ENCODE data around the gene FGF9. TPM values are rescaled to one million over a fixed set of nuclear protein-coding genes. Genes with fewer than 3 reads are reported as not detected.
A peak's percentile ranks its signal among the peaks of the same experiment; 100 is the strongest.

The FGF9 gene
- total RNA-seq, 1 experiment from 2014 or later = 0.11 TPM

DNA sequence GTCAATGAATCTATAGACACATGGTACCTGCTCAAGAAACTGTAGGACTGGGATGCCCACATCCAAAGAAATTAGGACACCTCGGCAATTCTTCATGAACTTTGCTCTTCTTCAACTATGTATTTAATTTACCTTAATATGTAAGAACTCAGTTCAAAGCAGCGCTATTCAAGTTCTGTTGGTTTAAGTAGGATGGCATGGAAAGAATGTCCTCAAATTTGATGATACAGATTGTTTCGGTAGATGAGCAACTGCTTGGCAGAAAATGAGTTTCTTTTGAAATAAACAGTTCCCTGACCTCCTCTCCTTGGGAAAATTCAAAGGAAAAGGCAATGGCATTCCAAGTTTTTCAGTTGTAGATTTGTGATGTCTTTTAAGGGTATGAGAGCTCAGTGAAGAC, 36.7 kb downstream of the FGF9 start:
- Histone ChIP-seq H3K9me3 (ENCODE audit: low read length) (no peaks in the 10 kb centered on the region), H2AFZ (ENCODE audit: low read length) (no peak overlapping the region), H3K4me2 (ENCODE audit: low read depth, low read length, poor library complexity, severe bottlenecking) (no peak overlapping the region), H3K4me1 (ENCODE audit: low read length) (no peaks in the 10 kb centered on the region; the same call in 1 of the 2 replicates), H3K9ac (ENCODE audit: low read length) (no peak overlapping the region), H3K79me2 (ENCODE audit: low read length) (no peaks in the 10 kb centered on the region), H3K9me2 (replicated peaks; ENCODE audit: insufficient read depth, low read length) (no peaks in the 10 kb centered on the region), H3K4me3 (ENCODE audit: low read length) (no peak overlapping the region), H3K27ac (ENCODE audit: low read length) (no peak overlapping the region), H3K27me3 (ENCODE audit: low read length) (peaks cover 8% of the 10 kb centered on the region; the same call in 1 of the 2 replicates), H3K36me3 (ENCODE audit: insufficient read depth, low read length) (no peaks in the 10 kb centered on the region), H4K20me1 (ENCODE audit: insufficient read depth, low read depth, low read length) (no peaks in the 10 kb centered on the region)
- no peak for DNase-seq

DNA sequence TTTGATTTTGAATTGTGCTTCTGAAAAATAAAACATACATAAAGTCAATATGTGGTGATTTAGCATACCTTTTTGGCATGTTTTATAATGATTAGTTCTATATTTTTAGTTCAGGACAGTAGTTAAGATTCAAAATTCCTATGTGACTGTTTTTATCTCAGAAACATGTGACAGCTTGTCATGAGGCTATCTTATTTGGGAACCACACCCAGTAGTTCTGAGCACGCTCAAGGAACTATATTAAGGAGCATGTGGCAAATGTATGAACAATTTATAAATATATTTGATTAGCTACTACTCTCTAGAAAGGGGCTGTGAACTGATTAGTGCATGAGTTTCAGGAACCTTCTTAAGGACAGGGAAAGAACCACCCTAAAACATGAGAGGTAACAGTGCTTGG, 38.8 kb downstream of the FGF9 start:
- Histone ChIP-seq H2AFZ (ENCODE audit: low read length) (no peak overlapping the region), H3K27me3 (ENCODE audit: low read length) (peaks cover 8% of the 10 kb centered on the region; the same call in 1 of the 2 replicates)

DNA sequence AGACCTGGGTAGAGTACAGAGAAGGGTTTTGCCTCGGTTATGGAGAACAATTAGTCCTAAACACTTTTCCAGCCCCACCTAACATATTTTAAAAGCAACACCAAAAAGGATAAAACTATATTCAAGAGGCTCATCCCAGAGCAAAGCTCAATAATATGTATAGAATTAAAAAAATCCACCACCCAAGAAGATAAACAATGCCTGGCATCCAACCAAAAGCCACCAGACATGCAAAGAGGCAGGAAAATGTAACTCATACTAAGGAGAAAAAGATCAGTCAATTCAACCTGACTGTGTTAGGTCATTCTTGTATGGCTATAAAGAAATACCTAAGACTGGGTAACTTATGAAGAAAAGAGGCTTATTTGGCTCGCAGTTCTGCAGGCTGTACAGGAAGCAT, 39.3 kb downstream of the FGF9 start:
- Histone ChIP-seq H3K9me2 (replicated peaks; ENCODE audit: insufficient read depth, low read length) (no peaks in the 10 kb centered on the region), H3K4me2 (ENCODE audit: low read depth, low read length, poor library complexity, severe bottlenecking) (no peak overlapping the region), H3K36me3 (ENCODE audit: insufficient read depth, low read length) (no peaks in the 10 kb centered on the region), H3K79me2 (ENCODE audit: low read length) (no peaks in the 10 kb centered on the region), H3K27ac (ENCODE audit: low read length) (no peak overlapping the region), H3K4me1 (ENCODE audit: low read length) (no peaks in the 10 kb centered on the region), H3K4me3 (ENCODE audit: low read length) (no peak overlapping the region), H3K9ac (ENCODE audit: low read length) (no peak overlapping the region), H4K20me1 (ENCODE audit: insufficient read depth, low read depth, low read length) (no peaks in the 10 kb centered on the region), H3K9me3 (ENCODE audit: low read length) (no peaks in the 10 kb centered on the region), H3K27me3 (ENCODE audit: low read length) (peaks cover 8% of the 10 kb centered on the region; the same call in 1 of the 2 replicates), H2AFZ (ENCODE audit: low read length) (no peak overlapping the region)
- no peak for DNase-seq

More for the DNA sequence above, 38.8 kb downstream of the FGF9 start:
- Histone ChIP-seq H3K36me3 (ENCODE audit: insufficient read depth, low read length) (no peaks in the 10 kb centered on the region), H3K9me3 (ENCODE audit: low read length) (no peaks in the 10 kb centered on the region), H3K4me3 (ENCODE audit: low read length) (no peak overlapping the region), H3K9me2 (replicated peaks; ENCODE audit: insufficient read depth, low read length) (no peaks in the 10 kb centered on the region), H3K79me2 (ENCODE audit: low read length) (no peaks in the 10 kb centered on the region), H3K4me1 (ENCODE audit: low read length) (no peaks in the 10 kb centered on the region), H4K20me1 (ENCODE audit: insufficient read depth, low read depth, low read length) (no peaks in the 10 kb centered on the region), H3K27ac (ENCODE audit: low read length) (no peak overlapping the region), H3K9ac (ENCODE audit: low read length) (no peak overlapping the region), H3K4me2 (ENCODE audit: low read depth, low read length, poor library complexity, severe bottlenecking) (no peak overlapping the region)
- DNase-seq = no peak

GRCh38 chr13:21717817-21718216, 46.9 kb downstream of the FGF9 start:
- H3K4me3 ChIP-seq (ENCODE audit: low read length) = no peak overlapping the region
- H2AFZ ChIP-seq (ENCODE audit: low read length) = no peak overlapping the region
- H3K27ac ChIP-seq (ENCODE audit: low read length) = no peak overlapping the region
- no peak for DNase-seq
- H3K9ac ChIP-seq (ENCODE audit: low read length) = no peak overlapping the region
- H3K4me1 ChIP-seq (ENCODE audit: low read length) = no peaks in the 10 kb centered on the region
- no peaks in the 10 kb centered on the region for H3K79me2 ChIP-seq (ENCODE audit: low read length)
- H3K4me2 ChIP-seq (ENCODE audit: low read depth, low read length, poor library complexity, severe bottlenecking) = no peak overlapping the region
- no peaks in the 10 kb centered on the region for H3K27me3 ChIP-seq (ENCODE audit: low read length)
- no peaks in the 10 kb centered on the region for H4K20me1 ChIP-seq (ENCODE audit: insufficient read depth, low read depth, low read length)
- no peaks in the 10 kb centered on the region for H3K9me2 ChIP-seq (replicated peaks; ENCODE audit: insufficient read depth, low read length)
- H3K9me3 ChIP-seq (ENCODE audit: low read length) = no peaks in the 10 kb centered on the region
- no peaks in the 10 kb centered on the region for H3K36me3 ChIP-seq (ENCODE audit: insufficient read depth, low read length)

GRCh38 chr13:21719463-21719862, 48.6 kb downstream of the FGF9 start:
- Histone ChIP-seq H3K9me2 (replicated peaks; ENCODE audit: insufficient read depth, low read length) (no peaks in the 10 kb centered on the region), H3K4me1 (ENCODE audit: low read length) (no peaks in the 10 kb centered on the region), H3K4me2 (ENCODE audit: low read depth, low read length, poor library complexity, severe bottlenecking) (no peak overlapping the region), H3K27ac (ENCODE audit: low read length) (no peak overlapping the region), H2AFZ (ENCODE audit: low read length) (no peak overlapping the region), H3K27me3 (ENCODE audit: low read length) (no peaks in the 10 kb centered on the region), H3K79me2 (ENCODE audit: low read length) (no peaks in the 10 kb centered on the region), H3K4me3 (ENCODE audit: low read length) (no peak overlapping the region), H4K20me1 (ENCODE audit: insufficient read depth, low read depth, low read length) (no peaks in the 10 kb centered on the region), H3K9ac (ENCODE audit: low read length) (no peak overlapping the region), H3K36me3 (ENCODE audit: insufficient read depth, low read length) (no peaks in the 10 kb centered on the region), H3K9me3 (ENCODE audit: low read length) (no peaks in the 10 kb centered on the region)
- no peak for DNase-seq

- H3K4me2 ChIP-seq (ENCODE audit: low read depth, low read length, poor library complexity, severe bottlenecking) = no peak overlapping the region
- no peaks in the 10 kb centered on the region for H4K20me1 ChIP-seq (ENCODE audit: insufficient read depth, low read depth, low read length)
- H2AFZ ChIP-seq (ENCODE audit: low read length) = no peak overlapping the region
- peaks cover 3% of the 10 kb centered on the region; the same call in 1 of the 2 replicates for H3K9me3 ChIP-seq (ENCODE audit: low read length)
- H3K9ac ChIP-seq (ENCODE audit: low read length) = no peak overlapping the region
- no peaks in the 10 kb centered on the region for H3K9me2 ChIP-seq (replicated peaks; ENCODE audit: insufficient read depth, low read length)
- no peak for DNase-seq
- H3K4me1 ChIP-seq (ENCODE audit: low read length) = no peaks in the 10 kb centered on the region
- H3K4me3 ChIP-seq (ENCODE audit: low read length) = no peak overlapping the region
- no peaks in the 10 kb centered on the region for H3K79me2 ChIP-seq (ENCODE audit: low read length)
- no peaks in the 10 kb centered on the region for H3K36me3 ChIP-seq (ENCODE audit: insufficient read depth, low read length)
- no peaks in the 10 kb centered on the region; the same call in 1 of the 2 replicates for H3K27me3 ChIP-seq (ENCODE audit: low read length)
- H3K27ac ChIP-seq (ENCODE audit: low read length) = no peak overlapping the region
Measured at GRCh38 chr13:21723807-21724505, 53.1 kb downstream of the FGF9 start.

GRCh38 chr13:21730186-21730880, 59.5 kb downstream of the FGF9 start:
- H4K20me1 ChIP-seq (ENCODE audit: insufficient read depth, low read depth, low read length) = no peaks in the 10 kb centered on the region
- DNase-seq = no peak
- 0 out of 2 replicates have a peak overlapping the region, but pooled peaks have one; percentile 29 for H2AFZ ChIP-seq (ENCODE audit: low read length)
- no peaks in the 10 kb centered on the region for H3K9me2 ChIP-seq (replicated peaks; ENCODE audit: insufficient read depth, low read length)
- H3K4me2 ChIP-seq (ENCODE audit: low read depth, low read length, poor library complexity, severe bottlenecking) = no peak overlapping the region
- H3K27ac ChIP-seq (ENCODE audit: low read length) = no peak overlapping the region
- H3K4me3 ChIP-seq (ENCODE audit: low read length) = no peak overlapping the region
- peaks cover 15% of the 10 kb centered on the region for H3K4me1 ChIP-seq (ENCODE audit: low read length)
- H3K9me3 ChIP-seq (ENCODE audit: low read length) = peaks cover 3% of the 10 kb centered on the region; the same call in 1 of the 2 replicates
- no peaks in the 10 kb centered on the region for H3K36me3 ChIP-seq (ENCODE audit: insufficient read depth, low read length)
- no peak overlapping the region for H3K9ac ChIP-seq (ENCODE audit: low read length)
- no peaks in the 10 kb centered on the region; the same call in 1 of the 2 replicates for H3K27me3 ChIP-seq (ENCODE audit: low read length)
- H3K79me2 ChIP-seq (ENCODE audit: low read length) = no peaks in the 10 kb centered on the region

GRCh38 chr13:21733475-21734263, 62.8 kb downstream of the FGF9 start:
- Histone ChIP-seq H3K4me3 (ENCODE audit: low read length) (no peak overlapping the region), H3K9ac (ENCODE audit: low read length) (no peak overlapping the region), H3K36me3 (ENCODE audit: insufficient read depth, low read length) (no peaks in the 10 kb centered on the region), H4K20me1 (ENCODE audit: insufficient read depth, low read depth, low read length) (no peaks in the 10 kb centered on the region), H3K4me1 (ENCODE audit: low read length) (peaks cover 20% of the 10 kb centered on the region), H3K79me2 (ENCODE audit: low read length) (no peaks in the 10 kb centered on the region), H2AFZ (ENCODE audit: low read length) (no peak overlapping the region), H3K9me2 (replicated peaks; ENCODE audit: insufficient read depth, low read length) (no peaks in the 10 kb centered on the region), H3K27me3 (ENCODE audit: low read length) (no peaks in the 10 kb centered on the region), H3K4me2 (ENCODE audit: low read depth, low read length, poor library complexity, severe bottlenecking) (no peak overlapping the region), H3K27ac (ENCODE audit: low read length) (no peak overlapping the region), H3K9me3 (ENCODE audit: low read length) (no peaks in the 10 kb centered on the region)
- peak; percentile 44 for DNase-seq

Measured in Karpas-422 (cell line).